GM23248 (cell line): ENCODE data around the gene ESPNL.

Experiments
- EZH2 ChIP-seq: fragments of 200-600 bp; sonication (generic); IDR thresholded peaks from 2 replicates; pipeline ENCODE4 v1.6.1; 2018; ENCODE audit warnings: antibody characterized with exemption, mild to moderate bottlenecking; ENCODE audit not compliant: insufficient read depth, poor library complexity, severe bottlenecking
- EZH2phosphoT487 ChIP-seq: fragments of 200-600 bp; sonication (generic); IDR thresholded peaks from 2 replicates; pipeline ENCODE4 v1.6.1; 2018; ENCODE audit warnings: antibody characterized with exemption, moderate library complexity, mild to moderate bottlenecking, low read depth; ENCODE audit not compliant: insufficient read depth

DNA sequence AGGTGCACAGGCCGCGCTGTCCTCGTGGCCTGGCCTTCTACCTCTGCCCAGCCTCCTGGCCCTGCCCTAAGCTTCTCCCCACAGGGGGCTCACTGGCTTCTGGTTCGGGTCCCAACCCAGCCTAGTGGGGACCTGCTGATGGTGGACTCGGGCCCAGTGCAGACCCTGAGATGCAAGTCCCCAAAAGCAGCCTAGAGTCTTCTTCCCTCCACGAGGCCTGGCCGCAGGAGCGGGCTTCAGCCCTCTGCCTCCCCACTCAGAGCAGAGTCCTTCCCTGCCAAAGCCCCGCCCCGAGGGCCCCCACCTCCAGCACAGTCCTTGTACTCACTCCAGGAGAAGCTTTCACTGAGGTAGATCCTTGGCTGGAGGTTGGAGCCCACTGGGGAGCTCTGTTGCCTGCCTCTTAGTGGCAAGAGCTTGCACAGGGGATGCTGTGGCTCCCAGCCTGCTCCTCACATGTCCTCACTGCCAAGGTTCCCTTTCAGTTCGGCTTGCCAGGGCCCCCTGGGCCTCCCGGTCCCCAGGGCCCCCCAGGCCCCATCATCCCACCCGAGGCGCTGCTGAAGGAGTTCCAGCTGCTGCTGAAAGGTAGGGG, 62.2 kb downstream of the ESPNL start:
- TF ChIP-seq EZH2phosphoT487, result no peak
- TF ChIP-seq EZH2, result no peak
